ENCODE data around the gene SETD4. TPM values are rescaled to one million over a fixed set of nuclear protein-coding genes. Genes with fewer than 3 reads are reported as not detected.

The SETD4 gene
- total and polyA plus RNA-seq, 2 donors (not counting 1 experiment from before 2014, with no cell fraction given) = 15.1 to 48.5 TPM

GRCh38 chr21:36047139-36047538 lies 13.2 kb downstream of the SETD4 start:
- H4K20me1 ChIP-seq (ENCODE audit: control insufficient read depth, insufficient read depth, low read length, poor library complexity, severe bottlenecking) = no peaks in the 10 kb centered on the region
- Mint-ChIP-seq H3K27ac (no peak overlapping the region), H3K27me3 (no peaks in the 10 kb centered on the region), H3K9me3 (ENCODE audit: insufficient read depth) (no peaks in the 10 kb centered on the region), H3K4me1 (no peaks in the 10 kb centered on the region), H3K4me3 (no peak overlapping the region)
- no peaks in the 10 kb centered on the region for H3K4me1 ChIP-seq (ENCODE audit: control insufficient read depth in 2 of 2, insufficient read depth in 2 of 2, low read length in 2 of 2)
- TF ChIP-seq CTCF (IDR thresholded peaks at IDR 0.05) (no peak), EZH2 (IDR thresholded peaks at IDR 0.05; ENCODE audit: borderline replicate concordance, insufficient read depth, low read depth, low read length, poor library complexity, severe bottlenecking) (no peak)
- H3K9me3 ChIP-seq (ENCODE audit: control extremely low read depth in 1 of 3, control insufficient read depth in 2 of 3, insufficient read depth in 1 of 3, low read length in 2 of 3) = no peaks in the 10 kb centered on the region
- no peaks in the 10 kb centered on the region for H3K27me3 ChIP-seq (replicated peaks in 1 of 4; ENCODE audit: control extremely low read depth in 1 of 4, control insufficient read depth in 3 of 4, insufficient read depth in 4 of 4, low read length in 3 of 4)
- 97% methylated on average over 2 of the region's 7 CpGs for WGBS (ENCODE audit: insufficient coverage)
- CTCF ChIA-PET = interaction anchor here (0.6 to 1.4 kb wide), 2 partner anchors 58 to 1353 kb away, joined by 3 to 4 read pairs; no protein-coding TSS in a partner anchor
- intact Hi-C loops (cut with micrococcal nuclease) = no loop called here
- H2AFZ ChIP-seq (ENCODE audit: insufficient read depth, low read depth, low read length, poor library complexity, severe bottlenecking) = no peak overlapping the region
- no peak overlapping the region for H3K9ac ChIP-seq (ENCODE audit: low read length)
- DNase-seq = no peak
- H3K79me2 ChIP-seq (ENCODE audit: control insufficient read depth, insufficient read depth, low read length) = no peaks in the 10 kb centered on the region
- POLR2A ChIA-PET = no interaction called here
- H3K4me3 ChIP-seq (ENCODE audit: control extremely low read depth in 1 of 5, extremely low read depth in 1 of 5, insufficient read depth in 1 of 5, low read depth in 2 of 5, low read length in 4 of 5) = no peak overlapping the region
- no peak overlapping the region for H3K4me2 ChIP-seq (replicated peaks; ENCODE audit: low read depth, low read length, poor library complexity, severe bottlenecking)
- H3K36me3 ChIP-seq (replicated peaks in 1 of 2; ENCODE audit: control extremely low read depth in 1 of 2, control insufficient read depth in 1 of 2, extremely low read depth in 1 of 2, insufficient read depth in 2 of 2, low read length in 1 of 2) = peaks cover 2 to 74% of the 10 kb centered on the region in 2 experiments
- H3K27ac ChIP-seq (ENCODE audit: low read length in 2 of 2) = no peak overlapping the region
- no peak for ATAC-seq (ENCODE audit: low read depth)

- Mint-ChIP-seq H3K4me1 (no peaks in the 10 kb centered on the region), H3K27ac (no peak overlapping the region), H3K4me3 (no peak overlapping the region), H3K9me3 (ENCODE audit: insufficient read depth) (no peaks in the 10 kb centered on the region), H3K27me3 (no peaks in the 10 kb centered on the region)
- Histone ChIP-seq H3K9me3 (ENCODE audit: control extremely low read depth in 1 of 3, control insufficient read depth in 2 of 3, insufficient read depth in 1 of 3, low read length in 2 of 3) (no peaks in the 10 kb centered on the region), H3K36me3 (replicated peaks in 1 of 2; ENCODE audit: control extremely low read depth in 1 of 2, control insufficient read depth in 1 of 2, extremely low read depth in 1 of 2, insufficient read depth in 2 of 2, low read length in 1 of 2) (peaks cover 3 to 79% of the 10 kb centered on the region in 2 experiments), H3K4me1 (ENCODE audit: control insufficient read depth in 2 of 2, insufficient read depth in 2 of 2, low read length in 2 of 2) (no peaks in the 10 kb centered on the region), H3K9ac (ENCODE audit: low read length) (no peak overlapping the region), H3K4me3 (ENCODE audit: control extremely low read depth in 1 of 5, extremely low read depth in 1 of 5, insufficient read depth in 1 of 5, low read depth in 2 of 5, low read length in 4 of 5) (no peak overlapping the region), H3K27me3 (replicated peaks in 1 of 4; ENCODE audit: control extremely low read depth in 1 of 4, control insufficient read depth in 3 of 4, insufficient read depth in 4 of 4, low read length in 3 of 4) (no peaks in the 10 kb centered on the region), H3K4me2 (replicated peaks; ENCODE audit: low read depth, low read length, poor library complexity, severe bottlenecking) (no peak overlapping the region), H2AFZ (ENCODE audit: insufficient read depth, low read depth, low read length, poor library complexity, severe bottlenecking) (no peak overlapping the region), H3K27ac (ENCODE audit: low read length in 2 of 2) (no peak overlapping the region), H3K79me2 (ENCODE audit: control insufficient read depth, insufficient read depth, low read length) (no peaks in the 10 kb centered on the region), H4K20me1 (ENCODE audit: control insufficient read depth, insufficient read depth, low read length, poor library complexity, severe bottlenecking) (no peaks in the 10 kb centered on the region)
- ATAC-seq (ENCODE audit: low read depth) = no peak
- POLR2A ChIA-PET = no interaction called here
- TF ChIP-seq CTCF (IDR thresholded peaks at IDR 0.05) (no peak), EZH2 (IDR thresholded peaks at IDR 0.05; ENCODE audit: borderline replicate concordance, insufficient read depth, low read depth, low read length, poor library complexity, severe bottlenecking) (no peak)
- DNase-seq = no peak
- intact Hi-C loops (cut with micrococcal nuclease) = no loop called here
- CTCF ChIA-PET = no interaction called here
- WGBS (ENCODE audit: insufficient coverage) = no CpG with 5 or more reads among the region's 1 CpG
Observed at GRCh38 chr21:36045993-36046392, 14.3 kb downstream of the SETD4 start.
